Measurements from ENCODE around the gene ADRM1. TPM values are rescaled to one million over a fixed set of nuclear protein-coding genes. Genes with fewer than 3 reads are reported as not detected.

ADRM1 gene
- total RNA-seq, 1 donor from 2014 or later = 79.9 TPM

GRCh38 chr20:62357681-62358080 lies 54.9 kb downstream of the ADRM1 start:
- intact Hi-C loops (cut with DNase I) = no loop called here
- DNase-seq (ENCODE audit: low spot score) = no peak

Small RNA genes within 50 kb of the gene (microRNA-seq; reads per million reads assigned to microRNA genes)
- gene MIR4758 = not detected

Other genes starting within 250 kb of the ADRM1 start
- 13.6 TPM for gene TAF4, start 237.1 kb upstream of the ADRM1 start, total RNA-seq
- 51.0 TPM for gene LSM14B, start 180.5 kb upstream of the ADRM1 start, total RNA-seq
- 198 TPM for gene PSMA7, start 159.6 kb upstream of the ADRM1 start, total RNA-seq
- gene SS18L1, start 159.2 kb upstream of the ADRM1 start, total RNA-seq = 8.0 TPM
- gene MTG2, start 120.0 kb upstream of the ADRM1 start, total RNA-seq = 26.6 TPM
- gene HRH3, start 82.7 kb upstream of the ADRM1 start, total RNA-seq = not detected
- gene OSBPL2, start 64.5 kb upstream of the ADRM1 start, total RNA-seq = 55.1 TPM
- 101 TPM for gene LAMA5, start 64.3 kb downstream of the ADRM1 start, total RNA-seq
- gene RPS21, start 84.1 kb downstream of the ADRM1 start, total RNA-seq = 466 TPM
- 10.7 TPM for gene CABLES2, start 104.3 kb downstream of the ADRM1 start, total RNA-seq
- gene RBBP8NL, start 124.5 kb downstream of the ADRM1 start, total RNA-seq = not detected
- 1.0 TPM for gene GATA5, start 173.0 kb downstream of the ADRM1 start, total RNA-seq

Measured in cardiac septum (tissue), 1 donor.